B cell (primary cell): ENCODE results near the gene SP9. TPM values are rescaled to one million over a fixed set of nuclear protein-coding genes. Genes with fewer than 3 reads are reported as not detected.

Source experiments
- ATAC-seq: fragments of 200-7000 bp; cut with Tn5 transposase; one replicate; pipeline ENCODE4 v1.10.0; 2021; ENCODE audit warnings: low read depth, mild to moderate bottlenecking, moderate number of reproducible peaks, moderate library complexity
- CTCF ChIA-PET: fragments of 350-600 bp; sonication (Branson Sonifier 250); formaldehyde crosslinking; loops from one replicate; lab custom pipeline; 2021; ENCODE audit warnings: antibody characterized with exemption, inconsistent platforms; lab: Charles Lee
- POLR2A ChIA-PET: fragments of 350-600 bp; sonication (Branson Sonifier 250); formaldehyde crosslinking; loops from one replicate; lab custom pipeline; 2021; ENCODE audit warnings: antibody characterized with exemption; lab: Charles Lee
- DNase-seq: peaks from one replicate; pipeline ENCODE4 v3.0.0; 2013
- H2AFZ ChIP-seq: 2 replicates; pipeline ENCODE4 v1.6.1; 2012; ENCODE audit warnings: mild to moderate bottlenecking, low read depth, low read length; ENCODE audit not compliant: insufficient read depth, poor library complexity, severe bottlenecking
- H3K27ac ChIP-seq, 2 donors: 1 replicate in 1 of 2; 2 replicates in 1 of 2; pipeline ENCODE4 v1.5.1; 2012 to 2013; ENCODE audit warnings: low read length in 2 of 2, mild to moderate bottlenecking in 2 of 2, moderate library complexity in 1 of 2
- H3K27me3 ChIP-seq, 4 experiments: fragments of 200-600 bp in 1 of 4; sonication (generic) in 1 of 4; replicated peaks in 1 of 4; 1 replicate in 2 of 4; 2 replicates in 2 of 4; pipeline versions ENCODE4 v1.6.1 to v1.7.0; 2013 to 2016; ENCODE audit warnings: low read length in 3 of 4, mild to moderate bottlenecking in 2 of 4, mixed read lengths in 1 of 4, moderate library complexity in 1 of 4; ENCODE audit not compliant: insufficient read depth in 4 of 4, control insufficient read depth in 3 of 4; ENCODE audit errors: control extremely low read depth in 1 of 4
- H3K36me3 ChIP-seq, 2 experiments: replicated peaks in 1 of 2; 1 replicate in 1 of 2; 2 replicates in 1 of 2; pipeline versions ENCODE4 v1.6.1 to v1.7.1; 2013; ENCODE audit warnings: low read length in 1 of 2; ENCODE audit not compliant: insufficient read depth in 2 of 2, control insufficient read depth in 1 of 2; ENCODE audit errors: control extremely low read depth in 1 of 2, extremely low read depth in 1 of 2
- H3K4me1 ChIP-seq, 2 donors: fragments of 200-600 bp in 1 of 2; sonication (generic) in 1 of 2; 1 replicate in 1 of 2; 2 replicates in 1 of 2; pipeline versions ENCODE4 v1.5.1 to v1.6.1; 2013 to 2017; ENCODE audit warnings: low read length in 2 of 2; ENCODE audit not compliant: control insufficient read depth in 2 of 2, insufficient read depth in 2 of 2
- H3K4me2 ChIP-seq: replicated peaks from 2 replicates; pipeline ENCODE3; 2012; ENCODE audit warnings: mild to moderate bottlenecking, low read depth, low read length; ENCODE audit not compliant: poor library complexity, severe bottlenecking
- H3K4me3 ChIP-seq, 5 experiments: fragments of 200-600 bp in 1 of 5; sonication (generic) in 1 of 5; 1 replicate in 3 of 5; 2 replicates in 2 of 5; pipeline versions ENCODE4 v1.5.1 to v1.7.0; 2011 to 2016; ENCODE audit warnings: low read length in 4 of 5, mild to moderate bottlenecking in 4 of 5, low read depth in 2 of 5, control low read depth in 1 of 5, moderate library complexity in 1 of 5; ENCODE audit not compliant: insufficient read depth in 1 of 5; ENCODE audit errors: control extremely low read depth in 1 of 5, extremely low read depth in 1 of 5
- H3K79me2 ChIP-seq: fragments of 200-600 bp; sonication (generic); one replicate; pipeline ENCODE4 v1.6.0; 2016; ENCODE audit warnings: low read length; ENCODE audit not compliant: control insufficient read depth, insufficient read depth
- H3K9ac ChIP-seq: fragments of 200-600 bp; sonication (generic); 2 replicates; pipeline ENCODE4 v1.6.1; 2017; ENCODE audit warnings: mild to moderate bottlenecking, low read length, moderate library complexity
- H3K9me3 ChIP-seq, 3 donors: one replicate each; pipeline versions ENCODE4 v1.6.1 to v1.7.1; 2013; ENCODE audit warnings: low read length in 2 of 3; ENCODE audit not compliant: control insufficient read depth in 2 of 3, insufficient read depth in 1 of 3; ENCODE audit errors: control extremely low read depth in 1 of 3
- H4K20me1 ChIP-seq: 2 replicates; pipeline ENCODE4 v1.6.0; 2012; ENCODE audit warnings: mild to moderate bottlenecking, low read length; ENCODE audit not compliant: insufficient read depth, control insufficient read depth, poor library complexity, severe bottlenecking
- H3K27ac Mint-ChIP-seq: one replicate; pipeline ENCODE4 v1.8.0; 2021; ENCODE audit warnings: mixed read lengths
- H3K27me3 Mint-ChIP-seq: one replicate; pipeline ENCODE4 v1.8.0; 2021; ENCODE audit warnings: mixed read lengths
- H3K4me1 Mint-ChIP-seq: one replicate; pipeline ENCODE4 v1.8.0; 2021; ENCODE audit warnings: mixed read lengths
- H3K4me3 Mint-ChIP-seq: one replicate; pipeline ENCODE4 v1.8.0; 2021; ENCODE audit warnings: mixed read lengths
- H3K9me3 Mint-ChIP-seq: one replicate; pipeline ENCODE4 v1.8.0; 2022; ENCODE audit warnings: mixed read lengths; ENCODE audit not compliant: insufficient read depth
- CTCF ChIP-seq: fragments of 200-600 bp; IDR thresholded peaks from one replicate; pipeline ENCODE4 v1.8.0; 2022; ENCODE audit warnings: antibody characterized with exemption, mild to moderate bottlenecking
- EZH2 ChIP-seq: IDR thresholded peaks from 2 replicates; pipeline ENCODE4 v1.6.1; 2012; ENCODE audit warnings: borderline replicate concordance, low read depth, mild to moderate bottlenecking, moderate library complexity, low read length; ENCODE audit not compliant: insufficient read depth, poor library complexity, severe bottlenecking
- WGBS: methylation state at CpG from one replicate; pipeline ENCODE4 v1.1.5; 2013; ENCODE audit warnings: missing lambda C conversion rate; ENCODE audit not compliant: insufficient coverage; 5-methylcytosine and 5-hydroxymethylcytosine counted together
- intact Hi-C: fragments of 100-400 bp; cut with micrococcal nuclease; formaldehyde crosslinking; loops from one replicate; pipeline ENCODE4 v1.10.0; 2022
- polyA plus RNA-seq: library from polyadenylated mRNA; depleted of rRNA; stranded (reverse); fragments of >200 nt; gene quantifications from 2 replicates; pipeline ENCODE4 v1.2.3, GENCODE V29; 2012
- total RNA-seq, 2 donors: library from RNA; stranded (reverse); fragments of 120-200 nt in 1 of 2; gene quantifications; 1 replicate in 1 of 2; 2 replicates in 1 of 2; pipeline versions ENCODE4 v1.2.3 to v1.2.4, GENCODE V29; 2013 to 2022

Gene SP9
- total and polyA plus RNA-seq, 2 donors (not counting 1 experiment from before 2014, with no cell fraction given): not detected

GRCh38 chr2:174292908-174293307 is 41.8 kb upstream of the SP9 start:
- Histone ChIP-seq H3K27me3 (peaks cover 0 to 5% (median 0%) of the 10 kb centered on the region in 4 experiments), H3K36me3 (no peaks in the 10 kb centered on the region), H3K27ac (no peak overlapping the region), H3K79me2 (no peaks in the 10 kb centered on the region), H3K4me1 (no peaks in the 10 kb centered on the region), H3K9ac (no peak overlapping the region), H4K20me1 (no peaks in the 10 kb centered on the region), H3K4me2 (no peak overlapping the region), H3K9me3 (peaks cover 0 to 14% (median 3%) of the 10 kb centered on the region in 3 donors), H3K4me3 (no peak overlapping the region), H2AFZ (no peak overlapping the region)
- ATAC-seq (no peak), DNase-seq (no peak)
- WGBS: no CpG with 5 or more reads among the region's 1 CpG
- intact Hi-C loops: no loop called here
- TF ChIP-seq CTCF (no peak), EZH2 (no peak)
- peaks cover 10% of the 10 kb centered on the region for H3K27me3 Mint-ChIP-seq
- no peak overlapping the region for H3K27ac Mint-ChIP-seq
- H3K4me3 Mint-ChIP-seq: no peak overlapping the region
- no peaks in the 10 kb centered on the region for H3K9me3 Mint-ChIP-seq
- POLR2A ChIA-PET: no interaction called here
- no peaks in the 10 kb centered on the region for H3K4me1 Mint-ChIP-seq
- CTCF ChIA-PET: no interaction called here

- H3K9me3 Mint-ChIP-seq: no peaks in the 10 kb centered on the region
- no peaks in the 10 kb centered on the region for H3K36me3 ChIP-seq
- H3K9ac ChIP-seq: no peak overlapping the region
- WGBS: 82% methylated on average over 3 of the region's 3 CpGs
- peaks cover 11% of the 10 kb centered on the region for H3K27me3 Mint-ChIP-seq
- intact Hi-C loops: no loop called here
- no peak overlapping the region for H3K4me2 ChIP-seq
- H3K4me1 ChIP-seq: no peaks in the 10 kb centered on the region
- ChIA-PET CTCF (no interaction called here), POLR2A (no interaction called here)
- no peak overlapping the region for H3K4me3 ChIP-seq
- TF ChIP-seq EZH2 (no peak), CTCF (no peak)
- no peak overlapping the region for H2AFZ ChIP-seq
- no peaks in the 10 kb centered on the region for H3K79me2 ChIP-seq
- peaks cover 0 to 3% (median 0%) of the 10 kb centered on the region in 3 donors for H3K9me3 ChIP-seq
- H3K27ac ChIP-seq: no peak overlapping the region
- H3K4me3 Mint-ChIP-seq: no peak overlapping the region
- no peak overlapping the region for H3K27ac Mint-ChIP-seq
- DNase-seq: no peak
- no peaks in the 10 kb centered on the region for H3K4me1 Mint-ChIP-seq
- no peaks in the 10 kb centered on the region for H4K20me1 ChIP-seq
- no peaks in the 10 kb centered on the region for H3K27me3 ChIP-seq
- no peak for ATAC-seq
These were observed 34.6 kb upstream of the SP9 start for GRCh38 chr2:174300114-174300513.
